HTERT RPE-1 (cell line): ENCODE measurements around the gene UBAC2.

Source experiments
- in situ Hi-C: fragments of 300-500 bp; cut with MboI; formaldehyde crosslinking; loops from 4 replicates; pipeline ENCODE4 v1.14.3; 2020; ENCODE audit warnings: low sequenced_read_pairs

Gene UBAC2

DNA sequence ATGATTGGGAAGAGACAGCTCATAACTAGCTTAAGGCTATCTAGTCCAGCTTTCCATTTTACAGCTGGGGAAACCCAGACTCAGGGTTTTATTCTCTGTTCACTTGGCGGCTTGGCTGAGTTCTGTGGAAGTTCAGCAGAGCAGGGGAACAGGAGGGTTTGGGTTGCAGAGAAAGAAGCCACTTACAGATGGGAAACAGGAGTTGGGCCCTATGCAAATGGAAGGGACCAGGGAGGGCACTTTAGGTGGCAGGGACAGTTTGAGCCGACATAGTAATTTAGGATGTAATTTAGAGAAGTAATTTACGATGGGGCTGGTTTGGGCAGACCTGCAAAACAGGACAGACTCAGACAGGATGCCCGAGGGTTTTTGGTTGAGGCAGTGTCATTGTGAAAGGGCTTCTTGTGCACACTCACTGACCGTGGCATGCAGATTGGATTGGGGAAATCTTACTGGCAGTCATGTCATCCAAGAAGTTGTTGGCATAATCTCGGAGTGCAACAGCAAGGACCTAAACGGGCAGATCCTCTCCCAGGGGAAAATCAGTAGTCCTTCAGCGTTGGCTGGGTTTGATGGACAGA lies 153.8 kb downstream of the UBAC2 start:
- in situ Hi-C loops, result no loop called here

DNA sequence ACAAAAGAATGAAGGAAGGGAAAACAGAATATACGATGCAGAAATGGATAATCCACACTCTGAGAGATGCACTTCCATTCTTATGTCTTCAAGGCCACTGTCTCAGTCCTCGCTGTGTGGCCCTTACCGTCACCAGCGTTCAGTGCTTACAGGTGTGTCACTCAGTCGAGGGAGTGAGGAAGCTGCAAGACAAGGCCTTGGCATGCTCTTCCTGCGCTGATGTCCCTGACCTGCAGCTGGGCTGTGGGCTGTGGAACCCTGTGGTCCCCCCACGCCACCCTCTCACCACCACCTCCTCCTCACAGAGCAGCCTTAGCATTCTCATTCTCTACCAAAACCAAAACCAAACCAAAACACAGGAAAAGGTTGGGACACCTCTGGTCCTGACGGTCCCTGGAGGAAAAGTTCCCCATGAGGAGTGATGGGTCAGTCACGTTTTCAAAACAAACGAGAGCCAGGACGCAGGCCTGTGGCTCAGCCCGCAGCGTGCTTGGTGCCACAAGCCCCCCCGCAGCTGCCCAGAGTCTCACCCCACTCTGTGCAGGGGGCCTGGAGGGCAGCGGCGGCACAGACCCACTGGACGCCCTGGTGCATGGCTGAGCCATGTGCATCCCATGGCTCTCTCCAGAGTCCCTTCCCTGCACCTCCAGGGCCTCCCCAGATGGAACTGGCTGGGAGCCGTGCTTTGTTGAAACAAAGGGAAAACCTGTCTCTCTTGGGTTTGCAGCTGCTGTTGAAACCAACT lies 154.8 kb downstream of the UBAC2 start:
- in situ Hi-C loops, result no loop called here

DNA sequence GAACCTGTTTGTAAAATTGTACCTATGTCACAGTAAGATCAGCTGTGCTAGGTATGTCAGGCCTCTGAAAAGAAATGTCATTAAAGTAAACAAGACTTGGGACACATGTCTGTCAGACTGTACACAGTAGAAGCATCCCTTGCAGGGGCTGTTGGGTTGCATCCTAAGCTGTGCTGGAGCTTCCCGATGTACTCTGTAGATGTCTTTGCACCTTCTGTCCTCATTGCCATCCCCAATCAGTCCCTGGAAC lies 155.3 kb downstream of the UBAC2 start:
- in situ Hi-C loops, result no loop called here

DNA sequence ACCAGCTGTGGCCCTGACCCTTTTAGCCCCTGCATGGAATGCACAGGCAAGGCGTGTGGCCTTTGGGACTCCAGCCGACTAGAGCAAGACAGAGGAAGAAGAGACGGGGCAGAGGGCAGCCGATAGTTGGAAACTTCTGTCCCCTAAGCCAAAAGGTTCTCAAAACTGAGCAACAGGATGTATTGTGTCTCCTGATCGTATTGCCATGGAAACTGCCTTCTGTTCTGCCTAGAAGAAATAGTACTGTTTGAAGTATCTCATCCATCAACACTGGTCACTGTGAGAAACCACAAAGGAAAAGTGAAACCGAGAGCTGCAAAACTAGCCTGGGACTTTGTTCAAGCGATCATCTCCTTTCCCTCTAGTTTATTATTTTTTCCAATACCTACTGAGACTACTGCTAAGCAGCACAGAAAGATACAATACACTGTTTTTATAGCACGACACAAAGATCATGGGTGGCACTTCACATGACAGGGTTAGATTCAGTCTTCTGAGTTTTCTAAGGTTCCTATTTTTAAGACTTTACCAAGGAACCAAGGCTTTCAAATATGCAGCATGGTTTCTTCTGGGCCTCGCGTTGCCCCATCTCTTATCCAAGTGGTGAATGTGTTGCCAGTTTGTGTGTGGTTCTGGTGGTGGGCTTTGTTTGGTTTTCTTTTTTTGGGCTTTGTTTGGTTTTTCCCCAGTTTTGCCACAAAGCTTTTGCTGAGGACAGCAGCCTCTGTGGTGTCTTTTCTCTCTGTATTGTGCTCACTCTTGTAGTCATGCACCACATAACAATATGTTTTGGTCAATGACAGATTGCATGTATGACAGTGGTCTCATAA lies 155.8 kb downstream of the UBAC2 start:
- in situ Hi-C loops, result no loop called here

DNA sequence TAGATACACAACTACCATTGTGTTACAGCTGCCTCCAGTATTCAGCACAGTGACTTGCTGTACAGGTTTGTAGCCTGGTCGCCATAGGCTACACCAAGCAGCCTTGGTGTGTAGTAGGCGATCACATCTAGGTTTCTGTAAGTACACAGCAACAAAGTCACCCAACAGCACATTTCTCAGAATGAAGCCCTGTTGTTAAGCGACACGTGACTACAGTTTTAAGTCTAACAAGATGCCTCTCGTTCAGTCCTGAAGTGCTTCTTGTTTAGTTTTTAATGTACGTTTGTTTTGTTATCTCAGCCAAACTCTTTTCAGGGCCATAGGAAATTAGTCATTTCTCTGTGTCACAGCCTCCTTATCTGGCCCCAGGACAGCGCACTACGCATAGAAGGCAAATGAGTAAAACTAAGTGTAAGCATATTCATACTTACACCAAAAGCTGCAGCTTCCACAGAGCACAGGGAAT lies 156.5 kb downstream of the UBAC2 start:
- in situ Hi-C loops, result no loop called here

DNA sequence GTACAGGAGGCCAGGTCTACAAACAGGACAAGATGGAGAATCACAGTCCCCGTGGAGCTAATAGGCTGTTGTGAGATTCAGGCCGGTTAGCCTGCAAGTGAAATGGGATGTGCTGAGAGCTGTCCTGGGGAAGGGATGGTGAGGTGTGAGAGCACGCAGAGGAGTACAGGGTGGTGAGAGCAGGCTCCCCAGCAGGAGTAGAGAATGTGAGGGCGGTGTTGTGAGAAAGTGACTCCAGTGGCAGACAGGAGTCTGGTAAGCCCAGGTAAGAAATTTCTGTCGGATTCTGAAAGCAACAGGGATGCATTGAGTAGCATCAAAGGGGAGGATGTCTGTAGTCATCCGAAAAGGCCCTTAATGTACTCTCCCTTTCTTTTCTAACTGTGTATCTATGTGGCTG lies 157.3 kb downstream of the UBAC2 start:
- in situ Hi-C loops, result no loop called here

DNA sequence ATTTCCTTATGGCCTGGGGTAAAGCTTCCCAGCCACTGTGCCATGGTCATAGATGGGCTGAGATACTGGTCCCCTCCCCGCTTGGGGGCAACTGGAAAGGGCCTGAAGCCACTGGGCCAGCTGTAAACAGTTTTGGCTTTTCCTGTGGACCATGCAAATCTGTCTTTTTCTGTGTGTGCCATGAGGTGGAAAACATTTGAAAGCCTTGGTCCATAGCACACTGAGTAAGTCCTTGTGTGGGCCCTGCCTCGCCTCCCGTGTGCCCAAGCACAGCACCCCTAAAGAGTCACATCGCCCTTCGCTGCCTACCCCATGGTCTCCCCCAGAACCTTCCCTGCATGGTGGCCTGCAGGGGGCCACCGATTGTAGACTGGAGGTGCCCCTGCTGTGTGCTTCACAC lies 158.9 kb downstream of the UBAC2 start:
- in situ Hi-C loops, result no loop called here

DNA sequence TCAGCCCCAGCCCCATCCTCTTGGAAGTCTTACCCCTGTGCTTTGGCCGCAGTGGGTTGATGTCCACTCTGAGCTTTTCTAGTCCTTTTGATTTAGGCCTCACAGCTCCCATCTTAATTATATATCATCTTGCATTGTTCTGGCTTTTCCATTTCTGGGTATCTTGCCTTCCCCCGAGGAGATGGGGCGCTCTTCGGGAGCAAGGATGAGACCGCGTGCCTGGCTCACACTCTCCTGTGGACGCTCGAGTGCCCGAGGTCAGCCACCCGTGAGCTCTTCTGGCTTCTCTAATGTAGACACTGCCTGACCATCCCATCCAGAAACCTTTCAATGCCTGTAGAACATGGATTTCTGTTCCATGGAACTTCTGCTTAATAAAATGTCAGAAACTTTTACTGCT lies 160.0 kb downstream of the UBAC2 start:
- in situ Hi-C loops, result no loop called here

DNA sequence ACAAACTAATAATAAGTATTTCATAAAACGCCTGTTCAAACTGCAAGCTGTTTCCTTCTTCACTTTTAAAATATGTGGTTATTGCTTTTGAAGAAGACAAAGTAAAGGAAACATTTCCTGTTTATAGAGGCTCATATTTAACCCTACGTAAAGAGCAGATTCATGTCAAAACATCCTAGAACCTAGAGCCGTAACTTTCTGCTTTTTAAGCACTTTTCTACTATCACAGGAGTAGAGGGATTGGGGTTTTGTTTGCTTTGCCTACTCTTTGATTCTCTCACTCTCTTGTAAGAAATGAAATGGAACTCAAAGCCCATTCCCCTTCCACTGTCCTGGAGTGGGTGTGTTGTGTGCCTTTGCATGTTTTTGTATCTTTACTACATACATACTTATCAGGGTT lies 160.5 kb downstream of the UBAC2 start:
- in situ Hi-C loops, result no loop called here

DNA sequence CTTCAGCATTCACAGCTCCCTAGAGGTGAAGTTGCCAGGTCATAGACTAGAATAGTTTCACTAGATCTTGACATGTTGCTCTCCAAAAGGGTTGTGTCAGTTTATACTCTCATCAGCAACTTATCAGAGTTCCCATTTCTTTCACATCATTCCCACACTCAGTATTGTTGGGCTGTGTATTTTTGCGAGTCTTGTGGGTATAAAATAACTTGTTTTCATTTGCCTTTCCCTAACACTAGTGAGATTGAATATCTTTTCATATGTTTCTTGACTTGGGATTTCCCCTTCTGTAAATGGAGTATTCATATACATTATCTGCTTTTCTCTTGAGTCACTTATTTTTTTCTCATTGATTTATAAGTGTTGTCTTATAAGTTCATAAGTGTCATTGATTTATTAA lies 161.7 kb downstream of the UBAC2 start:
- in situ Hi-C loops, result no loop called here

DNA sequence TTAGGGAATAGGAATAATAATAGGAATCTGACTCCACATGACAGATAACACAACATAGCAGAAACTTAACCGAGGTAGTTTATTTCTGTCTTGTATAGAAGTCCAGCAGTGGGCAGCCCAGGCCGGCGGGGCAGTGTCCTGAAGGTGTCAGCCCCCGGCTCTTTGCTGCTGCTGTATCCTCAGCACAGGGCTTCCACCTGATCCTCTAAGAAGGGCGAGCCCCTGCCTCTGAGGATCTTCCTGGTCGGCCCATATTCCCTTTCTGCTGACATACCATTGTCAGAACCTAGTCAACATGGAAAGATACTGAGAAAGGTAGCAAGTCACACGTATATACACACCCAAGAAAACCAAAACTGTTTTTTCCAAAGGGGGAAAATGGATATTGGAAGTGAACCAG lies 162.7 kb downstream of the UBAC2 start:
- in situ Hi-C loops, result no loop called here

DNA sequence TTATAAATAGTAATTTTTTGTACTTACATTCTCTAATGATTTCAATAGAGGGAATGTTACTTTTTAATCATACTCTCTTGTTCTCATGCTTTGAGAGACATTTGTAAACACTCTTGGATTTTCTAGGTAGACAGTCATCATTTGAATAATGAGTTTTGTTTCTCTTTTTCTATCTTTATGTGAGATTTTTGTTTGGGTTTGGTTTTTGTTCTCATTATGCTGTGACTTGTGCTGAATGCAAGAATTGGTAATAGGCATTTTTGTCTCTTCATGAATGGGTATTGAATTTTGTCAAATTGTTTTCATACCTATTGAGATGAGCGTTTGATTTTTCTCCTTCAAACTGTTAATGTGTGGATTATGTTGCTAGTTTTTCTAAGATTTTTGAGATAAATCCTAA lies 163.3 kb downstream of the UBAC2 start:
- in situ Hi-C loops, result no loop called here

DNA sequence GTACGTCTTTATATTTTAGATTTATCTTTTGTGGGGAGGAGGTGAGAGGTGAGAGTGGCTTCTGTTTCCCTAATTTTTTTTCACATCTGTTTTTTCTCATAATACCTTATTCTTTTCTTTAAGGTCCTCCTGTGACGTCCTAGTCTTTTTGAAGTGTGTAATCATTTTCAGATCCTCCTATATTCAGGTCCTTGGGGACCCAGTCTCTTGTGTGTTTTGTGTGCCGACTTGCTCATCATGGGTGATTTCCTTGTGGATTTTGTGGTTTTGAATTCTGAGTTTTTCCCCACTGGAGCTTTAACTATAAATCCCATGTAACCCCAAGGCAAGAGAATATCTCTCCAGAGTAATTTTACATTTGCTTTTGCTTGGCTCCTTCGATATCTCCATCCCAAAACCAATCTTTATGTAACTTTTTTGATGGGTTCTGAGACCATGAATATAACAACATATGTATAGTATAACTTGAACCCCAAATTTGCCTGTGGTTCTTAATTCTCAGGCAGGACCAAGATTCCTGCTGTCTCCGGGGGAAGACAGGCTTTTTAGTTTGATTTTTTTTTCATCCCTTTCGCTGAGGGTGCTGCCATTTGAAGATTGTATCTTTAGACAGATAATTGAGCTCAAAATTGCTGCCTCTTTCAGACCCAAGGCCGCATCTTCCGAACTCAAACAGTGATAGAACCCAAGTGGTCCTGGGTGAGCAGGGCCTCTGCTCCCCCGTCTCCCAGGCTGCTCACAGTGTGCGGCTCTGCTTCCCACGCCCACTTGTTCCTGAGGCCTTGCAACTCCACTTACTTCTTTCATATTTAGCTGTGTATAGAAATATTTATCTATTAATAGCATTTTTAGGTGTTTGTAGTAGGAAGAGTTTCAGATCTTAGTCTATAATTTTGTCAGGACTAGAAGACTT lies 165.7 kb downstream of the UBAC2 start:
- in situ Hi-C loops, result no loop called here

DNA sequence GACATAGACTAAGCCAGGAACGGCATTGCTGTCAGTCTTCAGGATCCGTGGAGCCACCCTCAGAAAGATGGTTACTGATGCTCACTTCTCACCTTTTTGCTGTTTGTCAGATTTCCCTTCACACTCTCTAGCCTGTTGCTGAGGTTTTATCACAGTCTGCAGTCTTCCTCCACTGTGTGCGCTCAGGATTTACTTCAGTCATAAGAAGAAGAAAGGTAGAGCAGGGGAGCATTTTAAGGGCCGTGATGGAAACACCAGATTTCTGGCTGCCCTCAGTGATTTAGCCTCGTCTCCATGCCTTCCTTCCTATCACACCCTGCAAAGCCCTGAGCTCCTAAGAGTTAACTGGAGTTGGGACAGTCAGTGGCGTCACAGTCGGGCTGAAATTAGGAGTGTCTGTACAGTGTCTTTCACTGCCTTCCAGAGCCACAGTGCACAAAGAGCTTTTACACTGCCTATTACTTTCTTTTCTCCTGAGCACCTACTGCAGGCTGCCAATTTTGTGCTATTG lies 166.5 kb downstream of the UBAC2 start:
- in situ Hi-C loops, result no loop called here

DNA sequence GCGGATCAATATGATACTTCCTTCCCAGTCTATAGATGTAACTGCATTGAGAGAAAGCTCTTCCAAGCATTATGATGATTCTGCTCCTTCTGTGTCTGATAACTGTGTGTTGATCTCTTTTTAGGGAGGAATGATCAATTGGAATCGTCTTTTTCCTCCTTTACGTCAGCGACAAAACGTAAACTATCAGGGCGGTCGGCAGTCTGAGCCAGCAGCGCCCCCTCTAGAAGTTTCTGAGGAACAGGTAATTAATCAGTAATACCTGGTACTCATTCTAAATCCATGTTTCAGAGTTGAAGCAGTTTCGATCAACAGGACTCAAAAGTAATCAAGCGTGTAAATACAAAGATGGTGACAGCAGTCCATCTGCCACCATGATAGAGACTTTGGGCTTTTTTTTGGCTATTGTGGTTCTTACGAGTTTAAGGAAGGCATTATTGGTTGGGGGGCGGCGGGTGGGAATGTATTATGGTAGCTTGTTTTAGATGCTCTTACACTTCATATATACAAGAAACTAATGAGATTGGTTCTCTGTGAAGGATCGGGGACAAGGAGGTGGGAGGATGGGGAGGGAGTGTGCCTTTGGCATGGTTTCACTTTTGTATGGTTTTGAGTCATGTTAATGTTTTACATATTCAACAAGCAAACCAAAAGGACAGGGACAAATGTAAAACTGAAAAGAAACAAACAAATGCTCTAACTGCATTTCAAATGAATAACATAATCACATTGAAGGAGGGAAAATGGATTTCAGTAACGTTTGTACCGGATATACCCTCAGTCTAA lies 167.2 kb downstream of the UBAC2 start:
- in situ Hi-C loops, result no loop called here

DNA sequence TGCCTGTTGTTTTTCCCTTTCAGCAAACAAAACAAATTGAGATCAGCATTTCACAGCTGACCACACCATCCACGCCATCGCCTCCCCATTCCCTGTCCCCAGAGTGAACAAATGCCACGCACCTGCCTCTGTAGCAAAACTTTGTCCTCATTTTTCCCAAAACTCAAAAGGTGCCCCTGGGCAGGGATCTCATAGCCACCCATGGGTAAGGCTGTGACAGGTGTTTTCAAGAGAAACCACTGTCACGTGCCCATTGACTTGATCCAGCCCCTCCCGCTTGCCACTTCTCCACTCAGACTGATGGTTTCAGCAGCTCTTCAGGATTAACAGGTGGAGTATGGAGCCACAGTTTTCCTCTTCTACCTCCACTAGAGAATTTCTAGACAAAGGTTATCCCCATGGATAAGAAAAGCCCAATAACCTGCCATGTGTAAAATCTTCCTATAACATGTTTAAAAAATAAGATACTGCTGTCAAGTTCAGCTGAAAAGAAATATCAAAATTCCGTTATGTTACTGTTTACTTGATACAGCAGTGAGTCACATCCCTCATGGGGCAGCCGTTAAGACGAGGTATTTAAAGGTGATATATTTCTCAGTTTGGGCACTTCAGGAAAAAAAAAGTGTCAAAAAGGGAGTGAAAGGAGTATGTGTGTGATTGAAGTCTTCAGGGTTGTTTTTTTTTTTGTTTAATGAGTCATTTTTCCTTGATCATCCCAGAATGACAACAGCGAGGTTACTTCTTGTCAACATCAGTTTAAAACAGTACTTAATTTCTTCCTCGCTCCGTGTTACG lies 170.0 kb downstream of the UBAC2 start:
- in situ Hi-C loops, result no loop called here

DNA sequence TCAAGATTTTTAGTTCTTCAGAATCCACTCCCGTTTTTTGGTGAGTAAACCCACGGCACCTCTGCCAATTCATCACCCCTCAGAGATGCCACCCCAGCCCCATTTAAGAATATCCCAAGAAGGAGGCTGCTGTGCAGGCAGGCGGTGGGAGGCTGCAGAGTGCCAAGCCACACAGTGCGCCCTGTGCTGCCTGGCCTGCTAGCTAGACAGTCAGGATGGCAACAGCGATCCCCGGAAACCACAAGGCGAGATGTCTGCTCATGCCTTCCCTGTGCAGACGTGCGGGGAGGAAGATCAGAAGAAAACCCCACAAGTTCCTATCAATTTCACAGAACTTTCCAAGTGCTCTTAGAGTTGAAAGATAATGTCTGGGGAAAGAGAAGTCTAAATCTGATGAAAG lies 171.3 kb downstream of the UBAC2 start:
- in situ Hi-C loops, result no loop called here

DNA sequence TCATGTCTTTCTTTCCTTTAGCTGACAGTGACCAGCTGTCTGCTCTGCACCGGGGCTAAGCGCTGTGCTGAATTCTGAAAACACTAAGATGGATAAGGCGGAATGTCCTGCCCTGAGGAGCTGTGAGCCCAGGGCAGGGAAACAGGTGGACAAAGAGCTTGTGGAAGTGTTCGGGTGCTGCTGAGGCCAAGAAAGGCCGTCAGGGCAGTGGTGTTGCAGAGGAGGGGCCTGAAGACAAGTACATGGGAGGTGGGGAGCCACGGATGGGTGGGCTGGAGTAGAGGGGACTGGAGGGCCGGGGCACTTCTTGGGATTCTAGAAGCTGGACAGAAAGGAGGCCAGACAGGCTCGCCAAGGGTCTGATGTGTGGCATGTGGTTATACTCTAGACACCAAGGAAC lies 172.8 kb downstream of the UBAC2 start:
- in situ Hi-C loops, result no loop called here

DNA sequence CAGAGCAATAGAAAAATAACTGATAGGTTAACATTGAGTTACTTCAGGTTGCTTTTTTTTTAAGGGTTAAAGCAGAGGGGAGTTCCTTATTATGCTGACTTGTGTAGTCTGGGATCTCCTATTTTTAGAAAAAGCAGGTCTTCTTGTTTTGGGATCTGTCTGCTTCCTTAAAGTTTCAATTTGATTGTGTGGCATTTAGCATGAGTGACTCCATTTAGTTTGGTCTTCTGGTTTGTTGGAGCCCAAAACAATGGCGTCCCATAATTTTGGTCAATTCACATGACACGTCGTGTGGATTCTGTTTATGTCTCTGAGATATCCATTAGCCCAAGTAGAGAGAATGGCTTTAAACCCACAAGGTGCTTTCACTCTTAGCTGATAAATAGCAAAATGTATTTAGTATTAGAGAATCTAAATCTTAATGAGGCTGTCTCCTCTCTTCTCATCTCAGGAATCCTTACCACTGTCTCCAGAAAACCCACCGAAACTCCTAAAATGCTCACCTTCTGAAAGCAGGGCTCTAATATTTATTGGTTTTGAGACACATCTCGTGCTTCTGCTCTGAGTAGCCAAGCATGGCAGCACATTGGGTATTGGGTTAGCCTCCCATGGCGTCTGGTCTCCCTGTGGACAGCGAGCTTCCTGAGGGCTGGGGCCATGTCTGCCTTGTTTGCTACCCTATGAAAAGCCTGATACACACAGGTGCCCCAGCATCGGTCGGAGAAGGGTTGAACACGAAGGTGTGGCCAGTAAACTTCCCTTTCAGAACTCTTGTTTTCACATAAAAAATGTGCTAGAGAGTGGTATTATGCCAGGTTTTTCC lies 173.7 kb downstream of the UBAC2 start:
- in situ Hi-C loops, result no loop called here
